Stimulated activated CD4-positive, alpha-beta T cell treated with anti-CD3 and anti-CD28 coated beads, Interleukin-2, amount 100 ng/mL, for 4 hours (primary cell): Measurements from ENCODE around the gene SOD1.

Experiments
- DNase-seq: peaks from one replicate; pipeline ENCODE4 v3.0.0-alpha.2; 2020; ENCODE audit warnings: low read depth

SOD1 gene

GRCh38 chr21:31682620-31683019 lies 23.1 kb downstream of the SOD1 start:
- DNase-seq = no peak

DNA sequence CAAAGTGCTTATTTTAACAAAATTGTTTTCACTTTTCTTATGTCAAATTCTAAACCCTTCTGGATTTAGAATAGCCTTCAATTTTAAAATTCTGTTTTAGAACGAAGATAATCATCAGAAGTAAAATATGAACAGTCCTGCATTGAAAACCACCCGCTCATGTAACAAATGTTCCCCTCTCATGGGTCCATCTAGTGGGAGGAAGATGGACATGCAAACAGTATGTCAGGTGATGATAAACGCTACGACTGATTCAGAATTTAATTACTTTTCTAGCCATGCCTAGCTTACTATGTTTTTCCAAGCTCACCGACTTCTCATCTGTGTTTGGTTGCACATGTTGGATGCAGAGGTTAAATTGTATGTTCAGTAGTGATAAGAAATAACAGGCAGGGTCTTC lies 23.5 kb downstream of the SOD1 start:
- DNase-seq = no peak

GRCh38 chr21:31684918-31685317 lies 25.4 kb downstream of the SOD1 start:
- no peak for DNase-seq

GRCh38 chr21:31686272-31686915 lies 26.9 kb downstream of the SOD1 start:
- DNase-seq = no peak

- no peak for DNase-seq
Observed at GRCh38 chr21:31687108-31687507, 27.6 kb downstream of the SOD1 start.

DNA sequence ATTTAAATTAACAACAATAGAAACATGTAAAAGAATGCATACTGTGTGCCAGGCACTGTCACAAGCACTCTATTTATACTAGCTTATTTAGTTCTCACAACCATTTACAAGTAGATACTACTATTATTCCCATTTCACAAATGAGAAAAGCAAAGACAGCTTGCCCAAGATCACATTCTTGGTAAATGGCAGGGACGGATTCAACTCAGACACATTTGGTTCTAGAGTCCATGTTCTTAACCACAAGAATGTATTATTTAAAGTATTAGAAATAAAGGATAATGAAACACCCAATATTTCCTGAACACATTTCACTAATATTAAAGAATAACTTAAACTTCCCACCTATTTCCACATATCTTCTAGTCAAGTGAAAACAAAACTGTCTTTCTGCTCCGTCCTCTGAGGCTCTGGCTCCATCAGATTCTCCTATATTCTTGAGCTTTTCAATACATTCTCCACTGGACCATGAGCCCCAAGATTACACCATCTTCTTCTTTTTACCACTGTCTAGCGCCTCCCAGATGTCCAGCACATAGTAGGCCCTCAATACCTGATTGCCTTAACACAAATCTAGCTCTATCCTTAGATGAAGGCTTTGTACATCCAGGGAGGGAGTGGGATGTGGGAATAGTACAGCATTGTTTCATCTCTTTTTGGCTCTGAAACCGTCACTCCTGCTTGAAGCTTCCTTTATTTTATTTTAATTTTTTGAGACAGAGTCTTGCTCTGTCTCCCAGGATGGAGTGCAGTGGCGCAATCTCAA lies 29.3 kb downstream of the SOD1 start:
- no peak for DNase-seq

DNA sequence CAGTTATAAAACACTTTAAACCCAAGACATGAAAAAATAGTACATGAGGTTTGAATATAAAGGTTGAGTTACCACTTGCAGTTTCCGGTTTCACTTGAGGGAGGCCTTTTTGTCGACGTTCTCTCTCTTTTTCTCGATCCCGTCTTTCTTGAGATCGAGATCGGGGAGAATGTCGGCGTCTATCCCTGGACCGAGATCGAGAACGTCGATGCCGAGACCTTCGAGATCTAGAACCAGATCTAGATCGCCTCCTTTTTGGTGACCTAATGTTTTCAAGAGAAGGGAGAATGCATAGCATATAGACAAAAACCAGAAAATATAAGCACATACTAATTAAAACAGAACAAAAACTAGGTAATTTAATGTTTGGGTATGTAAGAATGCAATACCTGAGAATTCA lies 33.7 kb downstream of the SOD1 start:
- DNase-seq = no peak

GRCh38 chr21:31696424-31696823 lies 36.9 kb downstream of the SOD1 start:
- DNase-seq = no peak

DNA sequence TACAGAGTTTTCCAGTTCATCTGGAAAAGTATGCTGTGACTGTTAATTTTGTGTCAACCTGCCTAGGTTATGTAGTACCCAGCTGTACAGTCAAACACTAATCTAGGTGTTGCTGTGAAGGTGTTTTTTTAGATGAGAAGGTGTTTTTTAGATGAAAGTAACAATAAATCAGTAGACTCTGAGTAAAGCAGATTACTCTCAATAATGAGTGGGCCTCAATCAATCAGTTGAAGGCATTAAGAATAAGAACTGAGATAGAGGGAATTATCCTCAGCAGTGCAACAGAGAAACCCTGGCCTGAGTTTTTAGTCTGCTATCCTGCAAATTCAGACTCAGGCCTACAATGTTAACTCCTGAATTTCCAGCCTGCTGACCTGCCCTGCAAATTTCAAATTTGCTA lies 39.0 kb downstream of the SOD1 start:
- no peak for DNase-seq

GRCh38 chr21:31700040-31700439 lies 40.5 kb downstream of the SOD1 start:
- no peak for DNase-seq

- DNase-seq = no peak
Observed at GRCh38 chr21:31706562-31706961, 47.1 kb downstream of the SOD1 start.

DNA sequence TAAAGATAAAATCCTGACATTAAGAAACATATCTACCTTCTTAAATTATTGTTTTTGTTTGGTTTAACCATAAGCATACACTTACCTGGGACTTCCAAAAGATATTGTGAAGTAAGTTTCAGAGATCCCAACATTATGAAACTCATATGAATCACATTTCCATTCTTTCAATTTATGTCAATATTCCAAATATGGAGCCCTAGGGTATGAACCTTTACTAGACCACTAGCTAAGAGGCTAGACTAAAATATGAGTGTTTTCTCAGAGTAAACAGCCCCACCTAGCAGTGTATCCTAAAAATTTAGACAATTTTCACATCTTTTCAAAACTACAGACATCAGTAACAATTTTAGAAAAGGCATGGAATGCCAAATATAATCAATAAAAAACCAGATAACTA lies 48.0 kb downstream of the SOD1 start:
- DNase-seq = no peak

DNA sequence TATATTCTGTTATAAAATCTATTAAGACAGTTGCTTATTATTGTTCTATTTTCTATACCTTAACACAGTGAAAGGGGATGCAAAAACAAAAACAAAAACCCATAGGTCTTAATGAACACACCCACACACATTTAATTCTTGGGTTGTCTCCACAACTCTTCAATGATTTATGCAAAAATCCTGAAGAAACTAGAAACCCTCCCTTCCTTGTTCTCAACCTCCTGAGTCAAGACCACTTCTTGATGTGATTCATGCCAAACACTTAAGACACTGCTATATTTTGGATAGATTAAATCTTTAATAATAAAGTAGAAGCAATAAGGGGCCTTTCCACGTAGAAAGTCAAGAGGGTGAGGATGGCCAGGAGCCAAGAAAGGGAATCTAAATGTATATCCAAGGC lies 49.0 kb downstream of the SOD1 start:
- DNase-seq = no peak

DNA sequence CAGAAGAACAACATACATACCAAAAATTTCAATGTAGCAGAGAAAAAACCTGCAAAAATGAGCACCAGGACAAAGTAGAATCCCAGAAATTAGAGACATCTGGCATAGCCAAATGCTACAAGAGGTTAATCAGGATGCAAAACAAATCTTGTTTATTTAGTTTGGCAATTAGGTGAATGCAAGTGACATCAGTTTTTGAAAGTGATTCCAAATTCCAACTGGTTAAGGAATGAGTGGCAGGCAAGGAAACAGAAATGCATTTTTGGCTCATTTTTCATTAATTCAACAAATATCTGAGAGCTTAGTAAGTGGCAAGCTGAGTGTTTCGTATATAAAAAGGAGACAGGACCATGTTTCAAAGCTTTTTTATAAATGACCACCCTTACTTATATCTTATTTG lies 51.1 kb downstream of the SOD1 start:
- DNase-seq = no peak

DNA sequence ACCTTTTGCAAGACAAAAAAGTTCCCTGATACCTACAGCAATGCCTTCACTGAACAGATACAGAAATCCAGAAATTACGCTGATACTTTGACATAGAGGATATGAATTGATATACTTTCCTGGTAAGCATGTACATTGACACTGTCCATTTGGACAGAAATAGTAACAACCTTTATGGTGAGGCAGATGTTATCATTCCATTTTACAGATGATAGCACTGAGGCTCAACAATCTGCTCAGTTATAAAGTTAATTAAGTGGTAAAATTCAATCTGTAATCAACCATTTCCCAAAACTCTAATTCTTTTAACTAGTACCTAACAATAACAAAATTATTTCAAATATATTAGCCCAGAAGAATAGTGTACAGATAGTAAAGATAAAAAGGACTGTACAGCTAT lies 51.8 kb downstream of the SOD1 start:
- DNase-seq = no peak

DNA sequence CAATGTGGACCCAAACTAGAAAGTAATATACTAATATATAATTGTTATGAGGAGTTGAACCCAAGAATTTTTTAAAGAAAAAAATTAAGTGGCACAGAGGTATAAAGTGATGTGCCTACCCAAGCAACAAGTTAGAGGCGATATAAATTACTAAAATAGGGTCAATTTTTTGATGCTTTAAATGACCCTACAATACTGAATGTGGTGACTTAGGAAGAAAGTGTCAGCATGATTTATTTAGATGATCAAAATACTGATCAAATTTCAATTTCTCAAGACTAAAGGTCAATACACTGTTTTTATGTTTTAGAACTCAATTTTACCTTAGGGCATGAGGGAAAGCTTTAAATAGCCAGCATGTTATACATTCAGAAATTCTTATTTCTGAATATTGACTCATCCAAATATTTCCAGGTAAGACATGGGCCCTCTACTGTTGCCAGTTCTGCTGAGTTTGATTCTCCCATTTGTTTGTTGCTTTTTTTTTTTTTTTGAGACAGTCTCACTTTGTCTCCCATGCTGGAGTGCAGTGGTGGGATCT lies 52.3 kb downstream of the SOD1 start:
- DNase-seq = no peak

- DNase-seq = no peak
Observed at GRCh38 chr21:31713115-31713514, 53.6 kb downstream of the SOD1 start.

- no peak for DNase-seq
Observed at GRCh38 chr21:31713973-31714740, 54.7 kb downstream of the SOD1 start.

- no peak for DNase-seq
Observed at GRCh38 chr21:31714741-31715365, 55.4 kb downstream of the SOD1 start.

GRCh38 chr21:31716106-31716505 lies 56.6 kb downstream of the SOD1 start:
- DNase-seq = no peak
